HG03575 (cell line): Measurements from ENCODE around the gene DAGLA.

Experiments used
- ATAC-seq: cut with Tn5 transposase; IDR thresholded peaks from one replicate; pipeline ENCODE4 v1.9.1; 2021; ENCODE audit not compliant: unreplicated experiment, insufficient number of reproducible peaks, low FRiP score; ENCODE audit errors: extremely low read depth

DAGLA gene

GRCh38 chr11:61735391-61735790 lies 55.2 kb downstream of the DAGLA start:
- no peak for ATAC-seq

DNA sequence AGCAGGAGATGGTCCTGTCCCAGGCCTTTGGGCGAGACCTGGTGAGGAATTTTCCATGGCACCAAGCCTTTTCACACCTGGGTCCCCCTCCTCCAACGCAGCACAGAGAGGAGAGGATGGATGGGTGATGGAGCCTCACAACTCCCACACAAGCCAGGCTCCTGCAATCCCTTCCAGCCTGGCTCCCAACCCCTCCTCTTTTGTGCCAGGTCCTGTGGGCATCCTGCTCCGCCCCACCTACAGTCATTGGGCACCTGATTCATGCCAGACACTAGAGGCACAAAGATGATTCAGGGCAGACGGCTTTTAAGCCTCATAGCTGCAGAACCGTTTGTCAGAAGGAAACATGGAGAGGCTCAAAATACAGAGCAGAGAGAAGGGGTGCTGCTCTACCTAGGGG lies 56.1 kb downstream of the DAGLA start:
- ATAC-seq: no peak

GRCh38 chr11:61737131-61737530 lies 56.9 kb downstream of the DAGLA start:
- ATAC-seq: no peak

- ATAC-seq: no peak
These were observed 57.6 kb downstream of the DAGLA start for GRCh38 chr11:61737636-61738386.

GRCh38 chr11:61738776-61739175 lies 58.6 kb downstream of the DAGLA start:
- ATAC-seq: no peak

DNA sequence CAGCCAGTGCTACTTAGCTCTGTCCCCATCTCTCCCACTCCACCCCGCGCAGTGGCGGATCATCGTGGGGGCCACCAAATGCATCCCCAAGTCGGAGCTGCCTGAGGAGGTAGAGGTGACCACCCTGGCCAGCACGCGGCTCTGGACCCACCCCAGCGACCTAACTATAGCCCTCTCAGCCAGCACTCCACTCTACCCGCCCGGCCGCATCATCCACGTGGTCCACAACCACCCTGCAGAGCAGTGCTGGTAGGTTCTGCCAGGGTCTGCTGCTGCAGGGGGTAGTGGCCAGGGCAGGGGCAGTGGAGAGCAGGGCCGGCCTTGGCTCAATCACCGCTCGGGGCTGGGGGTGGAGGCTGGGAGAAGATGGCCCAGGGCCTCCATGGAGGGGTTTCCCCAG lies 59.2 kb downstream of the DAGLA start:
- no peak for ATAC-seq

DNA sequence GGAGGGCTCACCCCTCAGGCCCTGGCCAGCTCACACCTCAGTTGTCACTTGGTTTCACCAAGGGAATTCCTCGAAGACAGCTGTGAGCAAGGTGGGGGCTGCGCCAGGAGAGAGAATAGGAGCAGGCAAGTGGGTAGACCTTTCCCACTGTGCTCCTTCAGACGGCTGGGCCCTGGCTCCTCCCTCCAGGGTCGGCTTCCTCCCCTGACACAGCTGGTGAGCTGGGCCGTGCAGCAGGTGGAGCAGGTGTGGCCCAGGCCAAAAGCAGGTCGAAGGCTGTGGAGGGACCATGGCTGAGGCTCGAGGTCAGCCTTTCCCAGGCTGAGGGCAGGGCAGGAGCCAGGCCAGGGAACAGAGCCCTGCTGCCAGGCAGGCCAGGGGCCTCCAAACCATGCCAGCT lies 59.8 kb downstream of the DAGLA start:
- ATAC-seq: no peak

- ATAC-seq: no peak
These were observed 62.2 kb downstream of the DAGLA start for GRCh38 chr11:61742391-61742790.

- ATAC-seq: no peak
These were observed 63.4 kb downstream of the DAGLA start for GRCh38 chr11:61743486-61744095.

DNA sequence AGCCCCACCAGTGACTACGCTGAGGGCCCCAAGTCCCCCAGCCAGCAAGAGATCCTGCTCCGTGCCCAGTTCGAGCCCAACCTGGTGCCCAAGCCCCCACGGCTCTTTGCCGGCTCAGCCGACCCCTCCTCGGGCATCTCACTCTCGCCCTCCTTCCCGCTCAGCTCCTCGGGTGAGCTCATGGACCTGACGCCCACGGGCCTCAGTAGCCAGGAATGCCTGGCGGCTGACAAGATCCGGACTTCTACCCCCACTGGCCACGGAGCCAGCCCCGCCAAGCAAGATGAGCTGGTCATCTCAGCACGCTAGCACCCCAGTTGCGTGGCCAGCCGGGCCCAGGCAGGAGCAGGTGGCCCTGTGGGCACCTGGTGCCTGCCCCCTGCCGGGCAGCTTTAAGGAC lies 64.0 kb downstream of the DAGLA start:
- ATAC-seq: no peak

GRCh38 chr11:61744609-61745156 lies 64.5 kb downstream of the DAGLA start:
- ATAC-seq: no peak

GRCh38 chr11:61745781-61746441 lies 65.7 kb downstream of the DAGLA start:
- no peak for ATAC-seq

DNA sequence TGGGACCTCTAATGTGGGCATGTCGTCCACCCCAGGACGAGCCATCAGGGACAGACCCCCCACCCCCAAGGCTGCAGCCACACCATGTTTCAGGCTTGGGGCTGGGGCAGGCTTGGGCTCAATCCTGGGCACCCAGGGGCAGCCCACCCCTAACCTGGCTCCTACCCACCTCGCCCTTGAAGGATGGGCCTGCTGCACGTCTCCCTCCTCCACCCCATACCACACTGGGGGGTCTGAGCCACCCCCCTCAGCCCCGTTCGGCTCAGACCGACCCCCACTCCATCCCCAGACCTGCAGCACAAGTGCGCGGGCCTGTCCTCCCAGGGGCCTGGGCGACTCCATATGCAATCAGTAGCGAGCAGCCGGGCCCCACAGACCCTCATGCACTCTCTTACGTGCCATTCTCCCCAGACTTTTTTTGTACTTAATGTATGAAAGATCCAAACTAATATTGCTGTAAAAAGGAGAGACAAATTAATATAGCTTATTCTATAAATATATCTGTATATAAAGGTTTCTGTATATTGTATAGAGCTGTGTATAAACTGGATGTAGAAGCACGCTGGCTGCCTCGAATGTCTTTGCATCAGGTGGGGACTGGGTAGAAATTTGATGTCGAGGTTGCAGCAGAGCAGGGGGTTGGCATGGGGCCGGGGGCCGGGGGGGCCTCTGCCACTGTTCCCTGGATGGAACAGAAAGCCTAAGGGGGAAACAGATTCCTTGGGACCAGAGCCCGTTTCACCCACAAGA lies 66.4 kb downstream of the DAGLA start:
- no peak for ATAC-seq

- ATAC-seq: no peak
These were observed 67.2 kb downstream of the DAGLA start for GRCh38 chr11:61747192-61747966.

DNA sequence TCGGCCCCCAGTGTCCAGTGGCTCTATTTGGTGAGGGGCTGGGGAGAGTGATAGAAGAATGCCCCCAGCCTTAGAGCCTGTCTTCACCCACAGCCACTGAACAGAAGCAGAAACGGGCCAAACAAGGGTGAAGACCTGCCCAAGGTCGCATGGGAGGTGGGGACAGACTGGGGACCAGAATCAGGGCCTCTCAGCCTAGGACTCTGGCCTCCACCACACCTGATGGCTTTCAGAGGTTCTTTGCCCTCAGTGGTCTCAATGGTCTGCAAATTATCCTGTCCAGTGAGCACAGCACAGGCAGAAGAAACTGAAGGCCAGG lies 67.7 kb downstream of the DAGLA start:
- no peak for ATAC-seq

DNA sequence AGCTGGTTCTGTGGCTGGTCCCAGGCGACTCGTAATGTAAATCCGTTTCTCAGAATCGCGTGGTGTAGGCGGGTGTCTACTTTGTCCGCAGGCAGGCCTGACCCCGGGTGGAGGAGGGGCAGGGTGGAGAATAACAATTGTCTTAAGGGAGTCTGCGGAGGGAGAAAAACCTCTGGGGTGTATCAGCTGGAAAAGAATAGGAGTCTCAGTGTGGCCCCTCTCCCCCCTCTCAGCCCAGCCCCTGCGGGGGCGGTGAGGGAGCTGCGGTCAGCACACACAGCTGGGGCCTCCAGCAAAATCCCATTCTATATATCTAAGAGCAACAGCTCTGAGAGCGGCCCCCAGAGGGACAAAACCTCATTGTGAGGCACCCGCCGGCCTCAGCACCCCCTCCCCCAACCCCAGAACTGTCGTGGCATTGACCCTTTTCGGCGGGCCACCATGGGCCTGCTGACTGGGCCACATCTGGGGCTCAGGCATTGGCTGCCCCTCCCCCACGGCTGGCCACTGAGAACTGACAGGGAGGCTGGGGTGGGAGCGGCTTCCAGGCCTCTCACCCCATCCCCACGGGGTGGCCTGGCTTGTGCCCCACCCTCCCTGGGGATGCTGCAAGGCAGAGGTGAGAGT lies 69.5 kb downstream of the DAGLA start:
- no peak for ATAC-seq

- ATAC-seq: no peak
These were observed 70.6 kb downstream of the DAGLA start for GRCh38 chr11:61750631-61751273.

DNA sequence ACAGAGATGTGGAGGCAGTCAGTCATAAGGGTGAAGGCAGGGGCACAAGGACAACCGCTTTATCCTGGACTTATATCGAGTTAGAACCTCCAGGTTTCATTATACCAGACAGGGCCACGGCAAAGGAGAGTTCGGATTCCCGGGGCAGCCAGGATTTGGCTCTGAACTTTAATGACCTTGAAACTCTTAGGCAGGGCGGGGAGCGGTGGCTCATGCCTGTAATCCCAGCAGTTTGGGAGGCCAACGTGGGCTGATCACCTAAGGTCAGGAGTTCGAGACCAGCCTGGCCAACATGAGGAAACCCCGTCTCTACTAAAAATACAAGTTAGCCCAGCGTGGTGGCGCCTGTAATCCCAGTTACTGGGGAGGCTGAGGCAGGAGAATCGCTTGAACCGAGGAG lies 71.2 kb downstream of the DAGLA start:
- ATAC-seq: no peak
